ENCODE data around the gene ZNF580.

DNA sequence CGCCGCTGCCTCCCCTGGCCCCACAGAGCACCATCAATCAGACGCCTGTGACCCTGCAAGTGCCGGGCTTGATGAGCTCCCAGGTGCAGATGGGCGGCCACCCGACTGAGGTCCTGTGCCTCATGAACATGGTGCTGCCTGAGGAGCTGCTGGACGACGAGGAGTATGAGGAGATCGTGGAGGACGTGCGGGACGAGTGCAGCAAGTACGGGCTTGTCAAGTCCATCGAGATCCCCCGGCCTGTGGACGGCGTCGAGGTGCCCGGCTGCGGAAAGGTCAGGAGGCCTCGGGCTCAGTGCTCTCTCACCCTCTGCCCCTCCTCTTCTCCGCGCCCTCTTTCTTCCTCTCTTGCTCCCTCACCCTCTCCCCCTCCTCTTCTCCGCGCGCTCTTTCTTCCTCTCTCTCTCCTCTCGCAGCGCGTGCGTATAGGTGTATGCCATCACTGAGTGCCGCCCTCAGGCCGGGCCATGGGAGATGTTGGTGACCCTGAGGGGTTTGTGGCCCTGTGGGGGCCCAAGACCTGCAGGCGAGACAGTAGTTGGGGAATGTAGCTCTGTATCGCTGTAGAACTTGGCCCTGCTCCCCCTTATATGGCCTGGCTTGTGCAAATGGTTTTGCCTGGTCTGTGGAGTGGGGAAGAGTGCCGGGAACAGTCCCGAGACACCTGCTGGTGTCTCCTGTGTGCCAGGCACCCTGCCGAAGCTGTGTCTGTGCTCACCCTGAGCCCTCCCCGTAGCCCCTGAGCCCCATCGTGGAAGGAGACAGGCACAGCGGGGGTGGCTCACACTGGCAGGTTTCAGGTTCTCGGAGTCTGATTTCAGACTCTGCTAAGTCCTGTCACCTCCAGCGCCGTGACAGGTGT, 28.8 kb downstream of the ZNF580 start:
- TF ChIP-seq, protein P1, sequence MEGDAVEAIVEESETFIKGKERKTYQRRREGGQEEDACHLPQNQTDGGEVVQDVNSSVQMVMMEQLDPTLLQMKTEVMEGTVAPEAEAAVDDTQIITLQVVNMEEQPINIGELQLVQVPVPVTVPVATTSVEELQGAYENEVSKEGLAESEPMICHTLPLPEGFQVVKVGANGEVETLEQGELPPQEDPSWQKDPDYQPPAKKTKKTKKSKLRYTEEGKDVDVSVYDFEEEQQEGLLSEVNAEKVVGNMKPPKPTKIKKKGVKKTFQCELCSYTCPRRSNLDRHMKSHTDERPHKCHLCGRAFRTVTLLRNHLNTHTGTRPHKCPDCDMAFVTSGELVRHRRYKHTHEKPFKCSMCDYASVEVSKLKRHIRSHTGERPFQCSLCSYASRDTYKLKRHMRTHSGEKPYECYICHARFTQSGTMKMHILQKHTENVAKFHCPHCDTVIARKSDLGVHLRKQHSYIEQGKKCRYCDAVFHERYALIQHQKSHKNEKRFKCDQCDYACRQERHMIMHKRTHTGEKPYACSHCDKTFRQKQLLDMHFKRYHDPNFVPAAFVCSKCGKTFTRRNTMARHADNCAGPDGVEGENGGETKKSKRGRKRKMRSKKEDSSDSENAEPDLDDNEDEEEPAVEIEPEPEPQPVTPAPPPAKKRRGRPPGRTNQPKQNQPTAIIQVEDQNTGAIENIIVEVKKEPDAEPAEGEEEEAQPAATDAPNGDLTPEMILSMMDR (IDR thresholded peaks at IDR 0.05), result no peak
- no peak for TF ChIP-seq POLR2A (IDR thresholded peaks at IDR 0.05)

Data from prostate gland (tissue), 2 donors.